MM.1S (cell line): ENCODE results near the gene TMEM161B.

Experiments used
- DNase-seq: peaks from one replicate; pipeline ENCODE4 v3.0.0-alpha.2; 2015
- H2AFZ ChIP-seq: fragments of 300-600 bp; sonication (generic); 2 replicates; pipeline ENCODE4 v1.6.0; 2016; ENCODE audit warnings: antibody characterized with exemption, low read length
- H3F3A ChIP-seq: fragments of 300-600 bp; sonication (generic); 2 replicates; pipeline ENCODE4 v1.6.1; 2016; ENCODE audit warnings: mild to moderate bottlenecking, antibody characterized with exemption, low read length, moderate library complexity, mixed read lengths; ENCODE audit not compliant: insufficient read depth
- H3K27ac ChIP-seq: fragments of 300-600 bp; sonication (generic); 2 replicates; pipeline ENCODE4 v1.5.1; 2016; ENCODE audit warnings: mild to moderate bottlenecking, low read length
- H3K27me3 ChIP-seq: fragments of 300-600 bp; sonication (generic); replicated peaks from 2 replicates; pipeline ENCODE4 v1.6.0; 2016; ENCODE audit warnings: low read length; ENCODE audit not compliant: insufficient read depth
- H3K36me3 ChIP-seq: fragments of 300-600 bp; sonication (generic); replicated peaks from 2 replicates; pipeline ENCODE4 v1.6.1; 2016; ENCODE audit warnings: mild to moderate bottlenecking, low read length, mixed read lengths; ENCODE audit not compliant: insufficient read depth
- H3K4me1 ChIP-seq: fragments of 300-600 bp; sonication (generic); 2 replicates; pipeline ENCODE4 v1.6.1; 2016; ENCODE audit warnings: low read length, mixed read lengths
- H3K4me2 ChIP-seq: fragments of 300-600 bp; sonication (generic); 2 replicates; pipeline ENCODE4 v1.6.0; 2016; ENCODE audit warnings: low read depth, low read length
- H3K4me3 ChIP-seq: fragments of 300-600 bp; sonication (generic); 2 replicates; pipeline ENCODE4 v1.5.1; 2016; ENCODE audit warnings: low read length, mixed read lengths
- H3K79me2 ChIP-seq: fragments of 300-600 bp; sonication (generic); 2 replicates; pipeline ENCODE4 v1.6.1; 2016; ENCODE audit warnings: mixed run types, low read length, mixed read lengths
- H3K9ac ChIP-seq: fragments of 300-600 bp; sonication (generic); 2 replicates; pipeline ENCODE4 v1.6.1; 2016; ENCODE audit warnings: low read length, mixed read lengths
- H3K9me2 ChIP-seq: fragments of 300-600 bp; sonication (generic); replicated peaks from 2 replicates; pipeline ENCODE4 v1.6.1; 2016; ENCODE audit warnings: mild to moderate bottlenecking, low read length, mixed read lengths; ENCODE audit not compliant: insufficient read depth
- H3K9me3 ChIP-seq: fragments of 300-600 bp; sonication (generic); replicated peaks from 2 replicates; pipeline ENCODE4 v1.6.1; 2016; ENCODE audit warnings: mild to moderate bottlenecking, low read length, mixed read lengths; ENCODE audit not compliant: insufficient read depth
- H4K20me1 ChIP-seq: fragments of 300-600 bp; sonication (generic); 2 replicates; pipeline ENCODE4 v1.6.1; 2016; ENCODE audit warnings: mild to moderate bottlenecking, low read length, moderate library complexity, mixed read lengths; ENCODE audit not compliant: insufficient read depth
- EZH2 ChIP-seq: fragments of 300-600 bp; sonication (generic); optimal IDR thresholded peaks from 2 replicates; pipeline ENCODE3; 2017; ENCODE audit warnings: low read depth, mild to moderate bottlenecking, antibody characterized with exemption, low read length, mixed read lengths
- EZH2phosphoT487 ChIP-seq: fragments of 300-600 bp; sonication (generic); IDR thresholded peaks from 2 replicates; pipeline ENCODE4 v1.6.1; 2018; ENCODE audit warnings: antibody characterized with exemption, low read length
- TF ChIP-seq, protein P1 (sequence below): fragments of 300-600 bp; sonication (generic); IDR thresholded peaks from 2 replicates; pipeline ENCODE4 v1.5.1; 2016; ENCODE audit warnings: antibody characterized with exemption, low read length, mixed read lengths

TMEM161B gene

DNA sequence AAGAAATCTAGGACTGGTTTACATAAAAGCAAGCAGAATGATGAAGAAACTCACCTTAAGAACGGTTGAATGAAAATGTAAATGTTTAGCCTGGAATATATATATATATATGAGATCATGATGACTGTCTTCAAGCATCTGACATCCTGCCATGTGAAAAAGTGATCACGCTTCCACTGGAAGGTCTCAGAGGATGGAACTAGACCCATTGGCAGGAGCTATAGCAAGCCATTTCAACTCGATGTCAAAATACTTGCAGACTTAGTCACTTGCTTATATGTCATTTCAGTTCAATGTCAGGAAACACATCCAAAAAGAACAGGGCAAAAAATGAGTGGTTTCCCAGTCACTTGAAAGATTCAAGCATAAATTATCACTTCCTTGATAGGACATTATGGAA lies 22.2 kb upstream of the TMEM161B start:
- TF ChIP-seq EZH2phosphoT487 (no peak), EZH2 (no peak)
- TF ChIP-seq, protein P1, sequence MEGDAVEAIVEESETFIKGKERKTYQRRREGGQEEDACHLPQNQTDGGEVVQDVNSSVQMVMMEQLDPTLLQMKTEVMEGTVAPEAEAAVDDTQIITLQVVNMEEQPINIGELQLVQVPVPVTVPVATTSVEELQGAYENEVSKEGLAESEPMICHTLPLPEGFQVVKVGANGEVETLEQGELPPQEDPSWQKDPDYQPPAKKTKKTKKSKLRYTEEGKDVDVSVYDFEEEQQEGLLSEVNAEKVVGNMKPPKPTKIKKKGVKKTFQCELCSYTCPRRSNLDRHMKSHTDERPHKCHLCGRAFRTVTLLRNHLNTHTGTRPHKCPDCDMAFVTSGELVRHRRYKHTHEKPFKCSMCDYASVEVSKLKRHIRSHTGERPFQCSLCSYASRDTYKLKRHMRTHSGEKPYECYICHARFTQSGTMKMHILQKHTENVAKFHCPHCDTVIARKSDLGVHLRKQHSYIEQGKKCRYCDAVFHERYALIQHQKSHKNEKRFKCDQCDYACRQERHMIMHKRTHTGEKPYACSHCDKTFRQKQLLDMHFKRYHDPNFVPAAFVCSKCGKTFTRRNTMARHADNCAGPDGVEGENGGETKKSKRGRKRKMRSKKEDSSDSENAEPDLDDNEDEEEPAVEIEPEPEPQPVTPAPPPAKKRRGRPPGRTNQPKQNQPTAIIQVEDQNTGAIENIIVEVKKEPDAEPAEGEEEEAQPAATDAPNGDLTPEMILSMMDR: no peak
- Histone ChIP-seq H2AFZ (no peak overlapping the region), H3F3A (no peaks in the 10 kb centered on the region), H3K9me2 (no peaks in the 10 kb centered on the region), H3K79me2 (no peaks in the 10 kb centered on the region), H3K4me1 (no peaks in the 10 kb centered on the region), H3K27ac (no peak overlapping the region), H3K4me2 (no peak overlapping the region), H3K9ac (no peak overlapping the region), H3K36me3 (no peaks in the 10 kb centered on the region), H4K20me1 (no peaks in the 10 kb centered on the region), H3K27me3 (no peaks in the 10 kb centered on the region), H3K9me3 (no peaks in the 10 kb centered on the region), H3K4me3 (no peak overlapping the region)
- no peak for DNase-seq

DNA sequence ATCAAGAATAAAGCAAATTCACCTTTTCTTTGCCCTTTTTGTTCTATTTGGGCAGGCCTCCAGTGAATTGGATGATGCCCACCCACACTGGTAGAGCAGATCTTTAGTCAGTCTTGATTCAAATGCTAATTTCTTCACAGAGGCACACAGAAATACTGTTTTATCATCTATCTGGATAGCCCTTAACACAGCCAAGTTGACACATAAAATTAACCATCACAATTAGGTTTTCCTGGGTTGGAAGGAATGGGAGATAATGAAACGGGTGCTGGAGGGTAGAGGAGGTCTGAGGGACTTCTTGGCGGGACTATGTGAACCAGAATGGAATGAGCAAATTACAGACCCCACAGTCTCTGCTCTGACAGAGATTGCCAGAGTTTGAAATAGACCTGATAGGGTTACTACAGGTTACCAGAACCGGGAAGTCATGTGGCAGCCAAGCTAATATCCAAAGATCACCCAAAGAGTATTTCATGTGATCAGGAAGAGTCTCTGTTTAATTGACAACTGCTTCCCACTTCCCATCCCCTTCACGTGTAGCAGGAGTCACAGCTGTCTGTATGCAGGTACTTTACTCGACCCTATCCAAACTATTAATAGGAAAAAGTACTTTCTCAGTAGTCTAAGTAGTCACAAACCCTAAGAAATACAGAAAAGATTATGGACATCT lies 20.0 kb upstream of the TMEM161B start:
- Histone ChIP-seq H4K20me1 (no peaks in the 10 kb centered on the region), H3K27me3 (no peaks in the 10 kb centered on the region), H2AFZ (no peak overlapping the region), H3K27ac (no peak overlapping the region), H3K9me3 (no peaks in the 10 kb centered on the region), H3K36me3 (no peaks in the 10 kb centered on the region), H3K4me3 (no peak overlapping the region), H3F3A (no peaks in the 10 kb centered on the region), H3K4me1 (no peaks in the 10 kb centered on the region), H3K9ac (no peak overlapping the region), H3K9me2 (no peaks in the 10 kb centered on the region), H3K4me2 (no peak overlapping the region), H3K79me2 (no peaks in the 10 kb centered on the region)
- DNase-seq: no peak
- TF ChIP-seq EZH2: no peak
- no peak for TF ChIP-seq EZH2phosphoT487
- TF ChIP-seq, protein P1: no peak

DNA sequence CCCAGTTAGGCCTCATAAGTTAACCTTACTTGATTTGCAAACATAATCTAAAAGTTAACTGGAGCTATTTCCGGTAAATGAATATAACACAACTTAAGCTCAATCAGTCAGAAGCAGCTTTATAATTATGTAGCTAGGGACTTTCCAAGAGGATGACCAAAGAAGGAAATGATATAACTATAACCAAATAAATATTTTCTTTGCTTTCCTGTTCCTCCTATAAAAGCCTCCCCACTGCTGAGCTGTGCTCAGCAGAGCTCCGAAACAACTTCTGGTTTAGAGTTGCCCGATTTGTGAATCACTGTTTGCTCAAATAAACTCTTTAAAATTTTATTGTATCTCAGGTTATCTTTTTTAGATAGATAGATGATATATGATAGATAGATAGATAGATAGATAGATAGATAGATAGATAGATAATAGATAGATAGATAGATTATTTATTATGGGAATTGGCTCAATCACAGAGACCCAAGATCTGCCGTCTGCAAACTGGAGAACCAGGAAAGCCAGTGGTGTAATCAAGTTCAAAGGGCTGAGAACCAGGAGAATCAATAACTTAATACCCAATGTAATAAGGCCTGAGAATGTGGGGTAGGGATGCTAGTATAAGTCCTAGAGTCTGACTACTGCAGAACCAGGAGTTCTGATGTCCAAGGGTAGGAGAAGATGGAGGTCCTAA lies 19.3 kb upstream of the TMEM161B start:
- H3K4me2 ChIP-seq: no peak overlapping the region
- no peak overlapping the region for H3K9ac ChIP-seq
- H3K27ac ChIP-seq: no peak overlapping the region

More for the DNA sequence above, 19.3 kb upstream of the TMEM161B start:
- Histone ChIP-seq H3K4me3 (no peak overlapping the region), H3F3A (no peaks in the 10 kb centered on the region), H2AFZ (no peak overlapping the region), H3K9me3 (no peaks in the 10 kb centered on the region), H3K36me3 (no peaks in the 10 kb centered on the region), H3K4me1 (no peaks in the 10 kb centered on the region), H3K27me3 (no peaks in the 10 kb centered on the region), H3K9me2 (no peaks in the 10 kb centered on the region), H3K79me2 (no peaks in the 10 kb centered on the region), H4K20me1 (no peaks in the 10 kb centered on the region)
- TF ChIP-seq EZH2phosphoT487 (no peak), EZH2 (no peak)
- TF ChIP-seq, protein P1: no peak
- no peak for DNase-seq
